SK-N-SH (cell line): ENCODE results near the gene MEGF6. TPM values are rescaled to one million over a fixed set of nuclear protein-coding genes. Genes with fewer than 3 reads are reported as not detected.
A peak's percentile ranks its signal among the peaks of the same experiment; 100 is the strongest.

Experiments used
- CTCF ChIA-PET: fragments of 300-600, 350-600 bp; formaldehyde crosslinking; extraction: SDS; loops from one replicate; lab custom pipeline; 2021; lab: Yijun Ruan, JAX
- POLR2A ChIA-PET: fragments of 350-600 bp; sonication (Branson Sonifier 250); formaldehyde crosslinking; extraction: SDS; loops from one replicate; lab custom pipeline; 2020; ENCODE audit warnings: antibody characterized with exemption, inconsistent platforms; lab: Yijun Ruan, JAX
- DNase-seq: peaks from one replicate; pipeline ENCODE4 v3.0.0; 2012
- H2AFZ ChIP-seq: fragments of 200-600 bp; sonication (generic); 2 replicates; pipeline ENCODE4 v1.8.1; 2016; ENCODE audit warnings: antibody characterized with exemption, mild to moderate bottlenecking, low read depth
- H3F3A ChIP-seq: fragments of 200-600 bp; sonication (generic); replicated peaks from 2 replicates; pipeline ENCODE3; 2016; ENCODE audit warnings: antibody characterized with exemption, mild to moderate bottlenecking; ENCODE audit not compliant: insufficient read depth
- H3K27ac ChIP-seq, 2 experiments: fragments of 200-500 bp in 1 of 2; fragments of 200-600 bp in 1 of 2; sonication (Bioruptor generic) in 1 of 2; sonication (generic), shearing (Covaris generic) in 1 of 2; 2 replicates each; pipeline versions ENCODE4 v1.5.1 to v1.6.1; 2014 to 2016; ENCODE audit warnings: low read depth in 2 of 2, inconsistent platforms in 1 of 2, low read length in 1 of 2, mild to moderate bottlenecking in 1 of 2, mixed read lengths in 1 of 2
- H3K27me3 ChIP-seq: fragments of 200-600 bp; sonication (generic), shearing (Covaris generic); 2 replicates; pipeline ENCODE4 v1.6.1; 2016; ENCODE audit warnings: mixed run types; ENCODE audit not compliant: insufficient read depth
- H3K36me3 ChIP-seq, 2 experiments: fragments of 200-500 bp in 1 of 2; fragments of 200-600 bp in 1 of 2; sonication (Bioruptor generic) in 1 of 2; sonication (generic) in 1 of 2; replicated peaks in 1 of 2; 2 replicates each; pipeline versions ENCODE3 to v1.5.1; 2014 to 2016; ENCODE audit warnings: low read length in 1 of 2, mild to moderate bottlenecking in 1 of 2; ENCODE audit not compliant: insufficient read depth in 2 of 2, control insufficient read depth in 1 of 2
- H3K4me1 ChIP-seq, 2 experiments: fragments of 200-500 bp in 1 of 2; fragments of 200-600 bp in 1 of 2; sonication (Bioruptor generic) in 1 of 2; sonication (generic), shearing (Covaris generic) in 1 of 2; 2 replicates each; pipeline versions ENCODE4 v1.5.1 to v1.6.1; 2014 to 2016; ENCODE audit warnings: low read depth in 1 of 2, low read length in 1 of 2, mixed run types in 1 of 2; ENCODE audit not compliant: insufficient read depth in 2 of 2, control insufficient read depth in 1 of 2
- H3K4me2 ChIP-seq: fragments of 200-600 bp; sonication (generic), shearing (Covaris generic); 2 replicates; pipeline ENCODE4 v1.6.1; 2017; ENCODE audit warnings: mixed run types
- H3K4me3 ChIP-seq, 2 experiments: fragments of 200-500 bp in 1 of 2; fragments of 200-600 bp in 1 of 2; sonication (Bioruptor generic) in 1 of 2; sonication (generic), shearing (Covaris generic) in 1 of 2; 2 replicates each; pipeline versions ENCODE4 v1.5.1 to v1.8.1; 2014 to 2016; ENCODE audit warnings: low read depth in 2 of 2, inconsistent platforms in 1 of 2, low read length in 1 of 2, mild to moderate bottlenecking in 1 of 2, mixed read lengths in 1 of 2, moderate library complexity in 1 of 2
- H3K79me2 ChIP-seq: fragments of 200-600 bp; sonication (generic); 2 replicates; pipeline ENCODE4 v1.8.1; 2017; ENCODE audit warnings: mild to moderate bottlenecking; ENCODE audit not compliant: insufficient read depth
- H3K9ac ChIP-seq: fragments of 200-600 bp; sonication (generic); 2 replicates; pipeline ENCODE4 v1.6.1; 2017; ENCODE audit warnings: mixed run types
- H3K9me2 ChIP-seq: fragments of 200-600 bp; sonication (generic); 2 replicates; pipeline ENCODE4 v1.6.1; 2017; ENCODE audit warnings: mixed run types
- H3K9me3 ChIP-seq: fragments of 200-600 bp; sonication (generic); 2 replicates; pipeline ENCODE4 v1.6.1; 2017; ENCODE audit warnings: mixed run types, mild to moderate bottlenecking, moderate library complexity
- H4K20me1 ChIP-seq: fragments of 200-600 bp; sonication (generic); 2 replicates; pipeline ENCODE4 v1.6.1; 2017; ENCODE audit warnings: mild to moderate bottlenecking, mixed run types; ENCODE audit not compliant: insufficient read depth
- ELF1 ChIP-seq: IDR thresholded peaks from 2 replicates; pipeline ENCODE4 v1.4.0; 2012
- EP300 ChIP-seq, 2 experiments: IDR thresholded peaks; 2 replicates each; pipeline versions ENCODE4 v1.4.0 to v1.6.1; 2012; ENCODE audit warnings: borderline replicate concordance in 1 of 2, low read depth in 1 of 2, low read length in 1 of 2
- FOSL2 ChIP-seq: IDR thresholded peaks from 2 replicates; pipeline ENCODE4 v1.4.0; 2012; ENCODE audit warnings: low read depth, mild to moderate bottlenecking, moderate library complexity, borderline replicate concordance
- FOXM1 ChIP-seq: IDR thresholded peaks from 2 replicates; pipeline ENCODE4 v1.4.0; 2012; ENCODE audit warnings: low read depth, mild to moderate bottlenecking
- MAX ChIP-seq: IDR thresholded peaks from 2 replicates; pipeline ENCODE4 v1.4.0; 2012; ENCODE audit warnings: low read depth
- PBX3 ChIP-seq: IDR thresholded peaks from 2 replicates; pipeline ENCODE4; 2012
- RAD21 ChIP-seq: IDR thresholded peaks from 2 replicates; pipeline ENCODE4 v1.6.1; 2012; ENCODE audit warnings: mild to moderate bottlenecking, low read length
- RXRA ChIP-seq: IDR thresholded peaks from 2 replicates; pipeline ENCODE4 v1.4.0; 2012; ENCODE audit warnings: low read depth, mild to moderate bottlenecking, borderline replicate concordance
- SIN3A ChIP-seq: IDR thresholded peaks from 2 replicates; pipeline ENCODE4 v1.6.1; 2012; ENCODE audit warnings: low read depth, mild to moderate bottlenecking, low read length, moderate library complexity, borderline replicate concordance
- TCF12 ChIP-seq: IDR thresholded peaks from 2 replicates; pipeline ENCODE4 v1.4.0; 2012
- USF1 ChIP-seq: IDR thresholded peaks from 2 replicates; pipeline ENCODE4 v1.4.0; 2012; ENCODE audit warnings: low read depth, borderline replicate concordance
- WGBS: methylation state at CpG from one replicate; pipeline ENCODE4 v1.1.6; 2017; ENCODE audit warnings: low lambda C conversion rate; 5-methylcytosine and 5-hydroxymethylcytosine counted together
- polyA plus RNA-seq, 3 experiments: library from polyadenylated mRNA; depleted of rRNA; stranded (reverse); fragments of >200 nt; gene quantifications; 2 replicates each; pipeline ENCODE4 v1.2.3, GENCODE V29; 2012
- TF ChIP-seq, protein P1 (sequence below): fragments of 150-350 bp; IDR thresholded peaks from 2 replicates; pipeline ENCODE4 v1.6.1; 2017; ENCODE audit warnings: antibody characterized with exemption, low read length, low read depth, borderline replicate concordance

Gene MEGF6
- polyA plus RNA-seq, 1 of the 3 experiments (the other 2 are of a cell fraction) = 7.6 TPM

GRCh38 chr1:3552176-3552575, 59.1 kb downstream of the MEGF6 start:
- Histone ChIP-seq H3K9ac (no peak overlapping the region), H3K9me2 (no peaks in the 10 kb centered on the region), H3F3A (no peaks in the 10 kb centered on the region), H3K36me3 (no peaks in the 10 kb centered on the region), H3K27me3 (no peaks in the 10 kb centered on the region), H3K4me1 (peaks cover 0 to 63% of the 10 kb centered on the region in 2 experiments; a peak in 1 of 4 replicates), H3K4me2 (no peak overlapping the region), H3K79me2 (no peaks in the 10 kb centered on the region), H3K4me3 (no peak overlapping the region)
- 91% methylated on average over 11 of the region's 14 CpGs for WGBS
- POLR2A ChIA-PET = no interaction called here
- no peak for DNase-seq
- TF ChIP-seq FOSL2 = no peak
- TF ChIP-seq USF1 = no peak
- TF ChIP-seq RAD21 = no peak
- TF ChIP-seq MAX = no peak
- TF ChIP-seq RXRA = no peak
- no peak for TF ChIP-seq TCF12
- TF ChIP-seq EP300 (IDR thresholded peaks at IDR 0.05; ENCODE audit: borderline replicate concordance in 1 of 2, low read depth in 1 of 2, low read length in 1 of 2) = no peak
- TF ChIP-seq SIN3A = no peak
- TF ChIP-seq, protein P1, sequence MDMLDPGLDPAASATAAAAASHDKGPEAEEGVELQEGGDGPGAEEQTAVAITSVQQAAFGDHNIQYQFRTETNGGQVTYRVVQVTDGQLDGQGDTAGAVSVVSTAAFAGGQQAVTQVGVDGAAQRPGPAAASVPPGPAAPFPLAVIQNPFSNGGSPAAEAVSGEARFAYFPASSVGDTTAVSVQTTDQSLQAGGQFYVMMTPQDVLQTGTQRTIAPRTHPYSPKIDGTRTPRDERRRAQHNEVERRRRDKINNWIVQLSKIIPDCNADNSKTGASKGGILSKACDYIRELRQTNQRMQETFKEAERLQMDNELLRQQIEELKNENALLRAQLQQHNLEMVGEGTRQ = no peak
- no peak for TF ChIP-seq PBX3
- no peak for TF ChIP-seq FOXM1
- TF ChIP-seq, all 33 proteins: peak for 0
- no peaks in the 10 kb centered on the region for H4K20me1 ChIP-seq
- CTCF ChIA-PET = interaction anchor here (0.8 to 10.4 kb wide), 14 partner anchors 10 to 100 kb away, joined by 3 to 78 read pairs (median 5); no protein-coding TSS in a partner anchor
- H2AFZ ChIP-seq = no peak overlapping the region
- no peaks in the 10 kb centered on the region for H3K9me3 ChIP-seq
- peak overlapping the region in 1 of 2 experiments; percentile 68; a peak in 1 of 4 replicates for H3K27ac ChIP-seq

GRCh38 chr1:3551711-3552110, 59.6 kb downstream of the MEGF6 start:
- Histone ChIP-seq H3K4me1 (peaks cover 0 to 62% of the 10 kb centered on the region in 2 experiments; a peak in 1 of 4 replicates), H3K4me2 (no peak overlapping the region), H3K27ac (peak overlapping the region in 1 of 2 experiments; percentile 68; a peak in 1 of 4 replicates), H2AFZ (no peak overlapping the region), H3K4me3 (no peak overlapping the region), H3K27me3 (no peaks in the 10 kb centered on the region), H3K36me3 (no peaks in the 10 kb centered on the region), H4K20me1 (no peaks in the 10 kb centered on the region), H3K9me3 (no peaks in the 10 kb centered on the region), H3F3A (no peaks in the 10 kb centered on the region), H3K79me2 (no peaks in the 10 kb centered on the region)
- 50% methylated on average over 1 of the region's 10 CpGs for WGBS
- CTCF ChIA-PET = interaction anchor here (0.8 to 10.4 kb wide), 13 partner anchors 8 to 99 kb away, joined by 3 to 78 read pairs (median 5); no protein-coding TSS in a partner anchor
- no peak for DNase-seq
- TF ChIP-seq ELF1 (no peak), RAD21 (peak; percentile 19; the same call in 1 of the 2 replicates)
- TF ChIP-seq, all 33 proteins: peak for 1
- POLR2A ChIA-PET = no interaction called here
- no peaks in the 10 kb centered on the region for H3K9me2 ChIP-seq
- no peak overlapping the region for H3K9ac ChIP-seq
